GM19099 (cell line): Measurements from ENCODE around the gene KRT35.

Source experiments
- POLR2A ChIP-seq: IDR thresholded peaks from 3 replicates; pipeline ENCODE4 v1.6.1; 2011; ENCODE audit warnings: low read depth; ENCODE audit not compliant: insufficient read length; ENCODE audit errors: extremely low read depth

The KRT35 gene

DNA sequence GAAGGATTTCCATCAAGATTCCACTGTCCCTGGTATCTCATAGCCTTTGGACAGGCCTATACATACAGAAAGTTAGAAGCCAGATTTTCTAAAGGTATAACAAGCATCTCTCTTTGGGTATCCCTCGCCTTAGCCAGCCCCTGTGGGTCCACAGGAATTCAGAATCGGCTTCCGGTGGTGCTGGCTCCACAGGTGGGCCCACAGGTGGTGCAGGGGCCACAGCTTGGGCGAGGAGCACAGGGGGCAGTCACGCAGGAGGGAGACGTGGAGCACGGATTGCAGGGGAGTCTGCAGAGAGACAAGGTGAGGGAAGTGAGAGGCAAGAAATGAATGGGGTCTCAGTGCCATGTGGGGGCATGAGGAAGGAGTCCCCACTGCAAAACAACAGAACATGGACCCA is 43.7 kb downstream of the KRT35 start:
- TF ChIP-seq POLR2A = no peak

DNA sequence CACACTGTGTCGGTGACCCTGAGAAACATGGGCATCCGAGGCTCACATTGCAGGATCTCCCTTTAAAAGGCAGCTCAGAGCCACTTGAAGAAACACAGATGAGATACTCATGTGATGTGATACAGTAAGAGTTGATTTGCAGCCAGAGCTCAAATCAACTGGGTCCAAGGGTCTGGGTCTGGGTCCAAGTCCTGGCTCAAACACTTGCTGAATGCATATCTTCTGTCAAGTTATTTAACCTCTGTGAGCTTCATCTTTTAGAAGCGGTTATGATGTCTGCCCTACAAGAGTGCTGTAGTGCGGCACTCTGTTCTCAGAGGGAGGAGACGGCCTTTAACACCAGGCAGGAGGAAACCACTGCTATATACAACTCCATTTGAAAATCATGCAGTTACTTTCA is 46.5 kb downstream of the KRT35 start:
- TF ChIP-seq POLR2A = no peak

DNA sequence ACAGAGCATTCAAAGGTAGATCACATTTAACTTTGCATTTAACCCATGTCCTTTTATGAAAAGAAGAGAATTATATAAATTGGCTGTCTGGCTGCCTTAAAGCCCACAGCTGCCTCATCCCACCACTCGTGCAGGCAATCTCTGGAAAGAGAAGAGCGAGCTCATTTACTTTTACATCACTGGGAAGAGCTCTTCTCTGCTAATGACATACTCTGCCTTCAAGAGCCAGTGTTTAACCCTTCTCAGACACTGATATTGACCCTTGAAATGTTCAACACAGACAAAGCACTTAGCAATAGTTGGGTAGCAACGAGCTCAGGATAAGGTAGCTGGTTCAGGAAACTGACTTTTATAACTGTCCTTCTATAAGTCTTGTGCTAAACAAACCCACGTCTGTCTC is 46.9 kb downstream of the KRT35 start:
- TF ChIP-seq POLR2A = no peak

DNA sequence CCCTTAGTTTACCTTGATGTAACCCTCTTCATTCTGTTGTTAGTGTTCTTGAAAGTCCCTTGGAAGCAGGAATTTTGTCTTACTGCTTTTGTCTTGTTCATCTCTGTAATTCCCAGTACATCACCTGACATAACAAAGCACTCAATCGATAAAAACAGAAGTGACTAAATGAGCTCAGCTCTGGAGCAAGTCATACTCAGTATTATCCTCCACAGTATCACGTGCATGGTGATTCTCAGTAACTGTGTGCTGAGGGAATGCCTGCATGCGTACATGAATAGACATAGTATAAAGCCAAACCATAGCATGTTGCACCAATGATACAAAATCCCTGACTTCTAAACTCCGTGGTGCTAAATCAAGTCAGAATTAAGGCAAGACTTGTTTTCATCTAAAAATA is 47.4 kb downstream of the KRT35 start:
- TF ChIP-seq POLR2A = no peak

DNA sequence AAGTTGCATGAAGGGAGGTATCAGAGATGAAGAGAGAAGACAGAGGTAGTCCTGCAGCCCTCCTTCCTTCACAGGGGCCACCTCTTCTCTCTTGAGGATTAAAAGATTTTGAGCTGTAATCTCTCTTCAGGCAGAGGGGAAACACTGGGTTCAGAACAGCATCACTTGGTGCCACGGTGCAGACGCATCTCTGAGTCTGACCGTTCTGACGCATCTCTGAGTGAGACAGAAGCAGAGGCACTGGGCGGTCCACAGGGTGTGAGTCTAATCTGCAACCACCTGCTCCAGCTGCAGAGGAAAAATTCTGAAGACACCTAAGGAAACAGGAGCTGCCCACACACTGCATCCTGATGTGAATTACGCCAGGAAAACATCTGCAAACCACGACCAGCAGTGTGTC is 51.3 kb downstream of the KRT35 start:
- TF ChIP-seq POLR2A = no peak

DNA sequence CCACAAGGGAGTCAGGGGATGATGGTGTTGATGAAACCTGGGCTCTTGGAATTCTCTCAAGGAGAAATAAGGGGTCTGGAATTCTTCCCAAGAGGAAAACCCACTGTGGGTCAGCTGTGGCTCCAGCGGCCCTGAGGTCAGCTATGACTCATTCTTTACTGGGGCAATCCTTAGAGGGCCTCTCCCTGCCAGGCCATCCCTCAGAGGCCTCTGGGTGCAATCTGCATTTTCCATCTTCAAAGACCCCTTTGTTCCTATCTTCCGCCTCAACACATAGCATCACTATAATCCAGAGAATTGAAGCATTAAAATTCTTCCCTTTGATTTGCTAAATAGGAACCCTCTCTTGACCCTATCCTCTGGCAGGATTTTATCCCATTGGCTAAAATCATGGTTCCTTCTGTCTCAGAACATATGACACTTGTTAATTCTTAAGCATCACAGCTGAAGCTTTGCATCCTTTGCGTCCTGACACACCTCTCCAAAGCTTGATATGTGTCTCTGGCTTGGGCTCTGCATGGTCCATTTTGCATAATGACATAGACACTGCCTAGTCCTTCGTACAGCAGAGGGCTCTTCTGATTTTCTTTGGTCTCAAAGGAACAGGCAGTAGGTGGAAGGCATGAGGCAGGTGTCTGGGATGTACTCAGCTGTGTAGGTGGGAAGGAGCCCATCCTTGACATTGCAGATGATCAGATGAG is 52.2 kb downstream of the KRT35 start:
- no peak for TF ChIP-seq POLR2A
